WTC11 (cell line): ENCODE data around the gene FLT4.

Experiments used
- CREB1 ChIP-seq: sonication (generic); formaldehyde crosslinking; IDR thresholded peaks from 2 replicates; pipeline ENCODE4 v1.8.0; 2023; ENCODE audit warnings: mild to moderate bottlenecking, missing genetic modification reagents
- CTCF ChIP-seq: fragments of 200-600 bp; IDR thresholded peaks from 2 replicates; pipeline ENCODE4 v1.8.0; 2022; ENCODE audit warnings: antibody characterized with exemption
- NR3C1 ChIP-seq: sonication (generic); formaldehyde crosslinking; conservative IDR thresholded peaks from 2 replicates; pipeline ENCODE4 v1.8.1; 2023; ENCODE audit warnings: low read depth, mild to moderate bottlenecking, missing genetic modification reagents

- TF ChIP-seq CREB1 (CRISPR knock-in tag) = no peak
- TF ChIP-seq CTCF = no peak
- TF ChIP-seq NR3C1 (CRISPR knock-in tag) = no peak
Measured at GRCh38 chr5:180607861-180608571, 41.4 kb downstream of the FLT4 start.
